ENCODE measurements around the gene CDK6.

CDK6 gene

GRCh38 chr7:92586403-92586802, 250.0 kb downstream of the CDK6 start:
- no peak for DNase-seq
- no peak overlapping the region for H3K27ac ChIP-seq (ENCODE audit: low read length)
- H3K27me3 ChIP-seq (ENCODE audit: insufficient read depth, low read length, poor library complexity): no peaks in the 10 kb centered on the region
- H4K20me1 ChIP-seq (ENCODE audit: insufficient read depth, low read length): peaks cover 72% of the 10 kb centered on the region
- peaks cover 61% of the 10 kb centered on the region for H3K4me1 ChIP-seq (ENCODE audit: insufficient read depth, low read length)
- peaks cover 88% of the 10 kb centered on the region for H3K79me2 ChIP-seq (ENCODE audit: insufficient read depth, low read length)
- ATAC-seq (ENCODE audit: insufficient read depth, low read depth): no peak
- H2AFZ ChIP-seq (ENCODE audit: low read depth, low read length): no peak overlapping the region
- H3K4me3 ChIP-seq (ENCODE audit: low read depth in 1 of 2, low read length in 2 of 2): no peak overlapping the region
- H3K9me3 ChIP-seq (ENCODE audit: insufficient read depth, low read length, severe bottlenecking): no peaks in the 10 kb centered on the region
- peak overlapping the region; percentile 88 for H3K4me2 ChIP-seq (ENCODE audit: insufficient read depth, low read length)
- H3K9ac ChIP-seq (ENCODE audit: low read depth, low read length): peak overlapping the region; percentile 23; the same call in 1 of the 2 replicates
- H3K36me3 ChIP-seq (ENCODE audit: insufficient read depth, low read length): peaks cover 32% of the 10 kb centered on the region
- no peak for TF ChIP-seq CTCF (IDR thresholded peaks at IDR 0.05; ENCODE audit: borderline replicate concordance, extremely low read depth, low read length, poor library complexity, severe bottlenecking)
- no peak for TF ChIP-seq EZH2 (IDR thresholded peaks at IDR 0.05; ENCODE audit: borderline replicate concordance, low read depth, low read length, severe bottlenecking)

- H2AFZ ChIP-seq (ENCODE audit: low read depth, low read length): no peak overlapping the region
- H3K9me3 ChIP-seq (ENCODE audit: insufficient read depth, low read length, severe bottlenecking): no peaks in the 10 kb centered on the region
- H3K27me3 ChIP-seq (ENCODE audit: insufficient read depth, low read length, poor library complexity): no peaks in the 10 kb centered on the region
- peak; percentile 37 for ATAC-seq (ENCODE audit: insufficient read depth, low read depth)
- peak overlapping the region; percentile 88; the same call in 1 of the 2 replicates for H3K4me2 ChIP-seq (ENCODE audit: insufficient read depth, low read length)
- TF ChIP-seq EZH2 (IDR thresholded peaks at IDR 0.05; ENCODE audit: borderline replicate concordance, low read depth, low read length, severe bottlenecking) (no peak), CTCF (IDR thresholded peaks at IDR 0.05; ENCODE audit: borderline replicate concordance, extremely low read depth, low read length, poor library complexity, severe bottlenecking) (no peak)
- no peak overlapping the region for H3K9ac ChIP-seq (ENCODE audit: low read depth, low read length)
- DNase-seq: peak; percentile 37
- H3K4me1 ChIP-seq (ENCODE audit: insufficient read depth, low read length): peaks cover 53% of the 10 kb centered on the region
- H3K4me3 ChIP-seq (ENCODE audit: low read depth in 1 of 2, low read length in 2 of 2): no peak overlapping the region
- H3K79me2 ChIP-seq (ENCODE audit: insufficient read depth, low read length): peaks cover 100% of the 10 kb centered on the region
- H3K27ac ChIP-seq (ENCODE audit: low read length): peak overlapping the region; percentile 49
- peaks cover 86% of the 10 kb centered on the region for H4K20me1 ChIP-seq (ENCODE audit: insufficient read depth, low read length)
- H3K36me3 ChIP-seq (ENCODE audit: insufficient read depth, low read length): peaks cover 46% of the 10 kb centered on the region
Observed at GRCh38 chr7:92584953-92585352, 251.4 kb downstream of the CDK6 start.

- DNase-seq: no peak
- H3K4me1 ChIP-seq (ENCODE audit: insufficient read depth, low read length): peaks cover 38% of the 10 kb centered on the region
- no peaks in the 10 kb centered on the region for H3K27me3 ChIP-seq (ENCODE audit: insufficient read depth, low read length, poor library complexity)
- no peaks in the 10 kb centered on the region for H3K9me3 ChIP-seq (ENCODE audit: insufficient read depth, low read length, severe bottlenecking)
- H3K4me2 ChIP-seq (ENCODE audit: insufficient read depth, low read length): no peak overlapping the region
- H3K4me3 ChIP-seq (ENCODE audit: low read depth in 1 of 2, low read length in 2 of 2): no peak overlapping the region
- peaks cover 54% of the 10 kb centered on the region for H3K36me3 ChIP-seq (ENCODE audit: insufficient read depth, low read length)
- no peak overlapping the region for H3K27ac ChIP-seq (ENCODE audit: low read length)
- peaks cover 100% of the 10 kb centered on the region for H3K79me2 ChIP-seq (ENCODE audit: insufficient read depth, low read length)
- TF ChIP-seq CTCF (IDR thresholded peaks at IDR 0.05; ENCODE audit: borderline replicate concordance, extremely low read depth, low read length, poor library complexity, severe bottlenecking): no peak
- TF ChIP-seq EZH2 (IDR thresholded peaks at IDR 0.05; ENCODE audit: borderline replicate concordance, low read depth, low read length, severe bottlenecking): no peak
- no peak overlapping the region for H2AFZ ChIP-seq (ENCODE audit: low read depth, low read length)
- peaks cover 80% of the 10 kb centered on the region for H4K20me1 ChIP-seq (ENCODE audit: insufficient read depth, low read length)
- no peak for ATAC-seq (ENCODE audit: insufficient read depth, low read depth)
- H3K9ac ChIP-seq (ENCODE audit: low read depth, low read length): no peak overlapping the region
Observed at GRCh38 chr7:92582948-92583347, 253.4 kb downstream of the CDK6 start.

DNA sequence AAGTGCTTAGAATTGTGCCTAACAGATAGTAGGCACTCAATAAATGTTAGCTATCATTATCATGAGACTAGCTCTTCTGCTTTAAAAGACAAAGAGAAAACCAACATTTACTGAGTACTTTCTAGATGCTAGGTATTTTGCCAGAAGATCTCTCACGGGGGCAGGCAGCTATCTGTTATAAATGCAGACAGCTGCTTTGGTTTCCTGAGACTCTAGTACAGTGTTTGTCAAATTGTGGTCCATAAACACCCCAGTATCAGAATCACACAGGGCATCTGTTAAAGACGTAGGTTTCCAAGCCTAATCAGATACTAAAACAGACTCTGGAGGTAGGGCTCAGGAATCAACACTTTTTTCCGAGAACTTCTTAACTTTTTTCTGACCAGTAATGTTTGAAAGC, 260.1 kb downstream of the CDK6 start:
- ATAC-seq (ENCODE audit: insufficient read depth, low read depth): no peak
- Histone ChIP-seq H4K20me1 (ENCODE audit: insufficient read depth, low read length) (peaks cover 28% of the 10 kb centered on the region), H3K4me3 (ENCODE audit: low read depth in 1 of 2, low read length in 2 of 2) (no peak overlapping the region), H3K79me2 (ENCODE audit: insufficient read depth, low read length) (peaks cover 58% of the 10 kb centered on the region), H3K9me3 (ENCODE audit: insufficient read depth, low read length, severe bottlenecking) (no peaks in the 10 kb centered on the region), H2AFZ (ENCODE audit: low read depth, low read length) (no peak overlapping the region), H3K36me3 (ENCODE audit: insufficient read depth, low read length) (peaks cover 93% of the 10 kb centered on the region), H3K27me3 (ENCODE audit: insufficient read depth, low read length, poor library complexity) (no peaks in the 10 kb centered on the region), H3K9ac (ENCODE audit: low read depth, low read length) (no peak overlapping the region), H3K4me1 (ENCODE audit: insufficient read depth, low read length) (no peaks in the 10 kb centered on the region), H3K27ac (ENCODE audit: low read length) (no peak overlapping the region), H3K4me2 (ENCODE audit: insufficient read depth, low read length) (no peak overlapping the region)
- DNase-seq: no peak
- no peak for TF ChIP-seq CTCF (IDR thresholded peaks at IDR 0.05; ENCODE audit: borderline replicate concordance, extremely low read depth, low read length, poor library complexity, severe bottlenecking)
- TF ChIP-seq EZH2 (IDR thresholded peaks at IDR 0.05; ENCODE audit: borderline replicate concordance, low read depth, low read length, severe bottlenecking): no peak
